HG03469 (cell line): ENCODE measurements around the gene JKAMP.

Source experiments
- ATAC-seq: cut with Tn5 transposase; IDR thresholded peaks from one replicate; pipeline ENCODE4 v1.9.1; 2021; ENCODE audit warnings: mild to moderate bottlenecking, moderate library complexity, moderate number of reproducible peaks; ENCODE audit not compliant: unreplicated experiment

Gene JKAMP

DNA sequence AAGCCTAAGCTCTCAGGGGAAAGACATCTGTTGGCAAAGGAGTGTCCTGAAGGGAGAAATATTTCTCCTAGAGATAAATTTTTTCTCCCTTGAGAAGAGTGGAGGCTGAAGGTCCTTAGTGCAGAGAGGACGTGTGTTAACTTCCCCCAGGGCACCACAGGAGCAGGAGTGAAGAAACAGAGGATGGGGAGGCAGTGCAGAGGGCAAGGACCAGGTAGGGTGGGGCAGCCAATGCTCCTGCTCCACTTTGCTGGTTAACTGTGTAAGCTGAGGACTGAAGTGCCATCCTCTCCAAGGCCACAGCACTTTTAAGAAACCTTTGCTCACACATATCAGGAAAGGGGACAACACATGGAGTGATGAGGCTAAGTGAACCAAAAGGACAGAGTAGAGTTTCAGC lies 4.2 kb upstream of the JKAMP start:
- ATAC-seq = no peak

DNA sequence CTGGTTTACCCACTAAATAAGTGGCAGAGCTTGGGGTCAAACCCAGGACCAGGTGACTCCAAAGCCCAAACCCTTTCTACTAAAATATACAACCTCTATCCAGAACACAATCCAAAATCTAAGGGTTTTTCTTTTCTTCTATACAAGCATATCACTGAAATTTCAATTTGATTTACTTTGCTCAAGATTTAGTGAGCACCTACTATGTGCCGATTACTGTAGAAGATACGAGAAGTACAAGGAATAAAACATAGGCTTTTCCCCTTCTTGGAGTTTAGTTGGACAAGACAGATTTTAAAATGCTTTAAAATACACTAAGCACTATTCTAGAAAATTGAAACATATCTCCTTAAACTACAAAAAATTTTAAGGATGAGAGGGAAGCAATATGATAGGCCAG lies 2.9 kb upstream of the JKAMP start:
- no peak for ATAC-seq

DNA sequence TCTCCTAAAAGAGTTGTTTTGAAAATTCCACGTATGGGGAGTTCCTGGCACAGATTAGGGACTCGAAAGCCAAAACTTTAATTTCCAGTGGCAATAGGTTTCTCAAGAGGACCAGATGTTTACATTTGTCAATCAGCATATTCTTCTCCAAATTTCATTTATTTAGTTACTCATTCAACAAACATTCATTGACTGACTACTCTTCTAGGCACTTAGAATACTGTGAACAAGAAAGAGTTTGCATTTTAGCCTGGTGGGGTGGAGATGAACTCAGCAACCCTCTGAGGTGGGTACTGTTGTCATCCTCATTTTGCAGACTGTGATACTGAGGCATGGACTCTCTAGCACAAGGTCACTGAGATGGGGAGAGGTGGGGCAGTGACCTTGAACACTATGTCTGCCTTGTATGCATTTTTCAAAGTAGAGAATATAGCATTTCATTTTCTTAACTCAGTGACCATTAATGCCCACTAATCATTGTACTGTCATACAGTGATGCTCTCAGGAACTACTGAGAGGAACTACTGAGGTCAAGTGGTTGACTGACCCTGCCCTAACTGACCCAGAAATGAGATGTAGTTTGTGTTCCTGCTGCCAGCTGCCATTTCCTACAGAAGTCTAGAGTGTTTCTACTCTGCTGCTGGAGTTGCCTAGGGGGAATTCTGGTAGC lies 2.3 kb upstream of the JKAMP start:
- no peak for ATAC-seq

DNA sequence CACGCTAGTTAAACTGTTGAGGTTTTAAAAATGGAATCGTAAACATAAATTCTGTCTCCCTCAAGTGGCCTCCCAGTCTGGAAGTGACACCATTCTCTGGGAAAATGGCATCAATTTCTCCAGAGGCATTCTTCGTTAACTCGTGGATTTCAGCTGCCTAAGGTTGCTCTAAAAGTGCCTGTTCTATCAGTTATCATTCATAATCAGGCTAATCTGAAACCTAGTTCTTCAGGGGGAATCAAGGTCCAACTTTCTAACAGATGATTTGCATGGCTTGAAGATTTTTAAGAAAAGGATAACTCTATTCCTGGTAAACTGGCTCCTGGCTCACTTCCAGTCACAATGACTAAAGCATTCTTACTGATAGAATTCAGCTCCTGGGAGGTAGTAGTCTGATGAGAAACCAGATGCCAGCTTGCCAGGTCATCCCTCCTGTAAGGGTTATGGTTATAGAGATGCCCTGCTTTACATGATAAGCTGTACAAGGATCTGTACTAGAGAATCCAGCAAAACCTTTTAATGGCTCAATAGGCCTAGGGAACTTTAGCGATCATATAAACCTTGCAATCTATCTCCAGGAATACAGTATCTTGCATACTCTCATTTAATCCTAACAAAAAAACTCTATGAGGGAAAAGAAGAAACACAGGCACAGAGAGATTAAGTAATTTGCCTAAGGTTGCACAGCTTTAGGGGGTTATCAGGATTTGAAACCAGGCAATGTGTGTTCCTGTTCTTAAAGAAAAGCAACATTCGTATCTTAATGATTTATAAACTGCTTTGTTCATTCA lies 1.6 kb upstream of the JKAMP start:
- no peak for ATAC-seq

DNA sequence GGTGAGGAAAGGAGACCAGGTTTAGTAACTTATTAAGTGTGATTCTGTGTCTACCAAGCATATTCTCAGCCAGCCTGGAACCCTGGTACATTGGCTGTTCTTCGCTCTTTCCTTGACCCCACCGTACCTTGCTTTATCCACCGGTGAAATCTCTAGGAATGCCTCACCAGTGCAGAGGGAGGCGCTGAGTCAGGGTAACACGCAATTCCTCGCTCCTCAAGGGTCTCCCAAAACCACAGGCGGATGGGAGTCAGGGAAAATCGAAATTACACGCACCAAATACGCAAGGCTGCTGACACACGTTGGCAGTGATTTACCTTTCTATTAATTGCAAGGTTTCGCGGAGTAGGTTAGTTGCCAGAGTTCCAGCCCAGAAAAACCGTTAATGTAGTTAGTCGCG lies 954 bp upstream of the JKAMP start:
- ATAC-seq = no peak

DNA sequence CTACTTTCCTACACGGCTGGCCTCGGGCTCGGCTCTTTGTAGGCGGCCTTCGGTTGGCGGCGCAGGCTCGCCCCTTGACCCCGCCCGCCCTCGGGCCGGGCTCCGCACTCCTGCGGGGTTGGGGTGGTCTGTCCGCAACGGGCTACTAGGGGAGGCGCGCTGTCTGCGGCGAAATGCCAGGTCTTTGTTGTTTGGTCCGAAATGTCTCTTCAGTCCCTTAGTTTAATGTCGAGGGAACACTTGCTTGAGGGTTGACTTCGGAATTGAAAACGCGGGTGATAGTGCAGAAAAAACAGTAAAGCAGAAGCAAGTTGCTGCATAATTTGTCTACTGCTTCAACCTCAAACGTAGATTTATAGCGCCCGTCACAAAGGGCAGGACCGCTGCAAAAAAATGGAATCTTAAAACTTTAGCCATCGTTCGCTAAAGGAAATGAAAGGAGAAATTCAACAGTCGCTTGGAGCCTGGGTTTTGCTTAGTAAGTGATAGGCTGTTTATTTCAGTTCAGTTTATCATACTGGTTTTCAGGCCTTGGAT lies 390 bp downstream of the JKAMP start:
- ATAC-seq = peak; percentile 30

DNA sequence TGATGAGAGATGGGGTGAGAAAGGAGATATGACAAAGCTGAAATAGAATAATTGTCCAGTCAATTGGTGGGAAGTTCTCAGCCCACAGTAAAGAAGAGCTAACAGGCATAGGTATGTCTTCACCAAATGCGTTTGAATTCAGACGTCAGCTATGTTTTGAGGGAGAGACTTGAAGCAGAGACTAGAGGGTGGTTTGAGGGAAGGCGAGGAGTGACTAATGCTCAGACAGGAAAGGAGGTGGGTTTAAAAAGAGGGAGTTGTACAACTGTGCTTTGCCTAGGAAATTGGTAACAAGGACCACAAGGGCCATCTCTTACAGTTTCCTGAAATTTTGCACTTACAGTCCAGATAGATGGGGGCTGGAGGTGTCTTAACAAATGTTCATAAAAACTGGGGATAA lies 6.4 kb downstream of the JKAMP start:
- no peak for ATAC-seq

DNA sequence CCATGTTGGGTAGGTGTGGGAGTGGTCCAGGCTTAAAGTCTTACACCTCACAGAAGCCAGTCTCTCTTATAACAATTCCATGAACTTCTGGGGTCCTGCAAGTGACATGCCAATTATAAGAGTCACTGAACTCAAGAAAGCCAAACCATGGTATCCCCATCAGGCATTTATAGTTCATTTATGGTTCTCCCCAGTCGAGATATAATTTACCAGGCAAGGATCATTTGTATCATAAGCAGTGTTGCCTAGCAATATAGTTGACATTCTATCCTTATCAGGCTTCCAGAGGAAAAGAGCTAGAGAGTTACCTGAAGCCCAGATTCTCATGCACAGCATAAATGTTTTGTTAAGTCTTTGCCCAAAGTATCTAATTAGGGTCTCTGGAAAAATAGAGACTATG lies 8.1 kb downstream of the JKAMP start:
- ATAC-seq = no peak

DNA sequence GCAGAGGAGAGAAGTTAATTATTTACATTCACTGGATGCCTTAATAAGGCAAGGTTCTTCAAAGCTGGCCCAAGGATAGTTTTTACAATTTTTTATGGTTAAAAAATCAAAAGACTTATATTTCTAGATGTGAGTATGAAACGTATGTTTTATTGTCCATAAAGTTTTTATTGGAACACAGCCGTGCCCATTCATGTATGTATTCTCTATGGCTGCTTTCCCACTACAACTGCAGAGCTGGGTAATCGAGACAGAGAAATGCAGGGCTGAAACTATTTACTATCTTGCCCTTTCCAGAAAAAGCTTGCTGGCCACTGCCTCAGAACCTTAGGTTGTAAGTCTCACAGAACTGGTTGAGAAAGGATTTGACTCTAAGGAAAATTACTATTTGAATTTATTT lies 16.4 kb downstream of the JKAMP start:
- ATAC-seq = no peak

DNA sequence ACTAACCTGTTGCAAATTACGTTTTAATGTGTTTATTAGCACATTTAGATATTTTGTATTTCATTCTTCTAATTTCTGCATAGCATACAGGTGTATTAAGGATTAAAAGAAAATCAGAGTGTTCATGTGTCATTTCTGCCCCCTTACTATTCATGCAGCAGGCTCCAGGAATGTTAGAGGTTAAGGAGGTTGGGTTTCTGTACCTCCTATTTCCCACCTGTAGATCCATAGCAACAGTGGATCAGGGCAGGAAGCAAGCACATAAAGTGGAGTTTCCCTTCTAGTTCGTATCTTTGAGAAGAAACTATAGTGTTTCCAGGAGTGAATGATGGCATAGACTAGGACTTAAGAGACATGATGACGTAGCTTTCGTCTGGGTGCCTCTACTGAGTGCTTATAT lies 18.9 kb downstream of the JKAMP start:
- no peak for ATAC-seq

DNA sequence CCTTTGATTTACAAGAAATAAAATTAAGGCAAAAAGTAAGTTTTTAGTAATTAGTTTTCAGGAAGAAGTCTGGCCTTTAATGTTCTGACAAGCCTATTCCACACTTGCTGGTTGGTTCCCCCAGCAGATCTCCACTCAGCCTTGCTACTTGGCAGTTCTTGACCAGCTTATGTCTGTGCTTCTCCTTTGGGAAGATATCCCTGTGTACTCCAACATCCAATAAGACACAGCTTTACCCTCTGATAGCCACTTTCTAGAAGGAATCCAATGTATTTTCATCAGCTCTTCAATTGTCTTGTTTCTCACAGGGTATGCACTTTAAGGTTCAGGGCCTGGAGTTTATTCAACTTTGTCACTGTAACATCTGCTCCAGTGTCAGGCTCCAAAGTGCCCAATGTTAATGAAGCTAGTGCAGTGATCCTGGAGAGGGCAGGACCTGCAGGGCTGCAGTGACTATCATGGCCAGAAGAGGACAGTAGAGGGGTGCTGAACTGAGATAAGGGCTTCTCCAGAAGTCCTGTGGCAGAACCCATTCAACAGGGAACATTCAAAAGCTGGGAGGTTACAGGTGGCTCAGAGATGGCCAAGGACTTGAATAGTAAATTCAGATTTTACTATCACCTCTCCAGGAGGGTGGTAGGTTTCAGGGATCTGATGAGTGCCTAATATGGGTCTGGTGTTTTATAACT lies 22.9 kb downstream of the JKAMP start:
- peak; percentile 69 for ATAC-seq

DNA sequence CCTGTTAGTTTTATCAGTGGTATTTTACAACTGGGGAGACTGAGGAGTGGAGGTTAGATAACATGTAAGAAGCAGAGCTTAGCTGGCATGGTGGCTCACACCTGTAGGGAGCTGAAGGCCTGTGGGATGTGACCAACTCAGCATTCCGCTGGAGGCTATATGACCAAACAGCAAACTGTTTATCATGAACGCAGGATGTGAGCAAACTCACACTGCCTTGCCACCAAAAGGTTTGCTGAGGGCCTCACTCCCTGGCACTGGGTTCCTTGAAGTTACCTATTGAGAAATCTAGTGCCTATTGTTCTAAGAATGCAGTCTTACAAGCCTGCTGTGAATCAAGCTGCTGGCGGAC lies 23.4 kb downstream of the JKAMP start:
- no peak for ATAC-seq

DNA sequence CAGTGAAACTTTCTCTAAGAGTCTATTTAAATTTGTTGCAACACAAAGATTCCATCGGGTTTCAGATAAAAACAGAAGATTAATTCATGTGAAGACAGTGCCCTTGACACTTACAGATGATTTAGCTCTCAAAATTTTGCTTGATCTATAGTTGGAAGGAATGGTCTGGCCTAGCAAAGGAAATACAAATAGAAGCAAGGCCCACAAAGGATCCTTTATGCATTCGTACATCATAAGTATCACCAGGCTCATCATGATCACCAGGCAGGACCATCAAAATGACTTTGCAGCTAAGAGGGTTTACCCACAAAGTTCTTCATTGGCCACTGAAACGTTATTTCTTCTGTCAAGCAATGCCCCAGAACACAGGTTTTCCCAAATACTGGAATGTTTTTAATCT lies 24.8 kb downstream of the JKAMP start:
- ATAC-seq = no peak

DNA sequence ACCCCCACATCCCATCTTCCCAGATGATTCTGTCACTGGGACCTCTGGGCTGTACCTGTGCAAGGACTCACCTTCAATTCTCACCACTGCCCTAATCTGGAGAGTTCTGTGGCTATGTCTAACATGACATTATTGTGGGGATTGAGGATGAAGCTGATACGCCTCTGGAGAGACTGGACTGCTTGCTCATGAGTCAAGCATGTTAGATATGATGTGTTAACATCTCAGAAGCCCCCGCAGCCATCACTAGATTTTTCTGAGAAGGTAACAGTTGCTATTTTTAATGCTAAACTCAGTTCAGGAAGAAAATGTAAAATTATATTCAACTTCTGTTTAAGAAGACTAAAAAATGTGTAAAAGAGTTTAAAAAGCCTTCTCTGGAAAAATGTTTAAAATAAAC lies 25.7 kb downstream of the JKAMP start:
- no peak for ATAC-seq

DNA sequence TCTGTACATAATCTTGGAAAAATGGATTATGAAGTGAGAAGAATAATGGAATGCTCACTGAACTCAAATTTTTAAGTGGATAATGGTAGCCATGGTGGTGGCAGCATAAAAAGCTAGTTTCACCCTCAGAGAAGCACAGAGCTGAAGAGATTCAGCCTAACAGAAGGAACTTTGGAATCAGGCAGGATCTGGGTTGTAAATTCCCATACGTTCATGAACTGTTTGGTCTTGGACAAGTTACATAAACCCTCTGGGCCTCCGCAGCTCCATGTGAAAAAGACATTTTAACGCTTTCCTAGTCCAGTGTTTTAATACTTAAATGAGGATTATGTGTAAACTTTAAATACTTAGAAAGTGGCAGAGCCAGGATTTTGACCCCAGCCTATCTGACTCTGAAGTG lies 26.6 kb downstream of the JKAMP start:
- no peak for ATAC-seq

DNA sequence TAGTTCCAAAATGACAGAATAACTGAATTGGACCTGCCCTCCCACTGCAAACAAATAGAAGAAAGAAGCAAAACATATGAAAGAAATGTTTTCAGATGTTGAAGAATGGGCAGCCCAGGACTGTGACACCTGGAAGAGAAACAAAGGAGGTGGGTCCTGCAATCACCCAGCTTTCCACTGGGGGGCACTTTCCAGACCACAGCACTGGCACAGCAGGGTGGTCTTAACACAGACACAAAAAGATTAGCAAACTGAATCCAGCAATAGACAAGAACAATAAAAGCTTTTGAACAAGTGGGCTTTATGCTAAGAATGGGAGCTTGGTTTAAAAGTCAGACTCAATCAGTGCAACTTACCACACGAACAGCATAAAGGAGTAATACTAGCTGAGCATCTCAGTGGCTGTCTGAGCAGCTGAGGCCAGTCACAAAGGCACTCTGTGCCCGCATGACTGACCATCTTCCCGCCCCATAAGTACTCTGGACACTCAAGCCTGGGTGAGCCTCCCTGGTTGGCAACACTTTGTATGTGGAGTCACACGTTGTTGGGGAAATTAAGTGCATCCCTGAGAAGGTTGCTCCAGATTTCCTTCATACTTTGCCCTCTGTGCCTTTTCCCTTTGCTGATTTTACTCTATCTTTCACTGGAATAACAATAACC lies 27.7 kb downstream of the JKAMP start:
- no peak for ATAC-seq

DNA sequence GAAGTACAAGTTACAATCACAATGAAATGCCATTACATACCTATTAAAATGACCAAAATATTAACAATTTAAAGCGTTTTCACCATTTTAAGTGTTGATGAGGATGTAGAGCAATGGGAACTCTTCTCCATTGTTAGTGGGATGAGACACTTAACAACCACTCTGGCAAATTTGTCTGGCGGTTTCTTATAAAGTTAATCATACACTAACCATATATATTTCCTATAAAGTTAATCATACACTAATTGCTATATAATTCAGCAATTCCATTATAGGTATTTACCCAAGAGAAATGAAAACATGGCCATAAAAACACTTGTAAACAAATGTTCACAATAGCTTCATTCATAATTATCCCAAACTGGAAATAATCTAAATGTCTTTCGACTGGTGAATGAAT lies 35.9 kb downstream of the JKAMP start:
- ATAC-seq = no peak

DNA sequence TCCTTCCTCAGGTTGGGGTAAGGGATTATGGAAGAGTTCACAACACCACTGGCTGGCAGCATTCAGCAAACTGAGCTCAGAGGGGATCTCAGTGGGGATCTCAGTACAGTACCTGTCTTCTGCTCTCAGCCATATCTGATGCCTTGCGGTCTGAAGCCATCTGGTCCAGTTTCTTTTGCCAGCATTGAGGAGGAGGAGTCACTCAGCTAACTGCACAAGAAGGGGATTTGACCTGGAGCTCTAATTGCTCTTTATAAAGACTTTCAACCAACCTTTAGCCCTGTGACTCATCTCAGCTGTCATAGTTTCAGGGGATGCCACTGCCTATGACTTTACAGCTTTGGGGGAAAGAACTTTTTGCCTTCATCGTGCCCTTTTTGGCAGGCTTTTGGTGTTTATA lies 44.9 kb downstream of the JKAMP start:
- no peak for ATAC-seq

DNA sequence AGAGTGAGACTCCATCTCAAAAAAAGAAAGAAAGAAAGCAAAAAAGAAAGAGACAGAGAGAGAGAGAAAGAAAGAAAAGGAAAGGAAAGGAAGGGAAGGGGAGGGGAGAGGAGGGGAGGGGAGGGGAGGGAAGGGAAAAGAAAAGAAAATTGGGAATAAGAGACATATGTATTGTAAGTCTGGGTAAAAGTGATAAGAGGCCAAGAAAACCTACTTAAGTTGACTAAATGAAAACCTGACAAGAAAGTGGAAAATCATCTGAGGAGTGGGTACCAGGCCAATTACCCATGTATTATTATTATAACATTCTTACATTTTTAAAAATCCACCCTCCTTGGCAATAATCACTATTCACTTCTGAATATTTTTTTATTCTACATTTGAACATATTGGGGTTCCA lies 46.0 kb downstream of the JKAMP start:
- no peak for ATAC-seq

DNA sequence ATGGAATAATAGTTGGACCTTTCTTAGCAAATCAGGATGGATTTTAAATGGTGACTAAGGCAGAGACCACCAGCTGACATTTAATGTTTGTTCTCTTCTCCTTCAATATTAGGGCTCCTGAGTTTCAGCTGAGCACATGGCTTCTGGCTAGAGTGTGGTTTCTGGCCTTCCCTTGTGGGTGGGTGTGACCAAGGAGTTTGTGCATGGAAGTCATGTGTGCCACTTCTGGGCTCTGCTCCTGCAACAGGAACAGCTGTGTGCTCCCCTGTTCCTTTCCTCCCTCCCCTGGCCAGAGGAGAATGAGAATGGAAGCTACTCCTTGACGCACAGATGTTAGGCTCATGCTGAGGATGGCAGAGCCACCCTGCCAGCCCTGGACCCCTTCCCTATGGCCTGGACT lies 48.1 kb downstream of the JKAMP start:
- no peak for ATAC-seq

DNA sequence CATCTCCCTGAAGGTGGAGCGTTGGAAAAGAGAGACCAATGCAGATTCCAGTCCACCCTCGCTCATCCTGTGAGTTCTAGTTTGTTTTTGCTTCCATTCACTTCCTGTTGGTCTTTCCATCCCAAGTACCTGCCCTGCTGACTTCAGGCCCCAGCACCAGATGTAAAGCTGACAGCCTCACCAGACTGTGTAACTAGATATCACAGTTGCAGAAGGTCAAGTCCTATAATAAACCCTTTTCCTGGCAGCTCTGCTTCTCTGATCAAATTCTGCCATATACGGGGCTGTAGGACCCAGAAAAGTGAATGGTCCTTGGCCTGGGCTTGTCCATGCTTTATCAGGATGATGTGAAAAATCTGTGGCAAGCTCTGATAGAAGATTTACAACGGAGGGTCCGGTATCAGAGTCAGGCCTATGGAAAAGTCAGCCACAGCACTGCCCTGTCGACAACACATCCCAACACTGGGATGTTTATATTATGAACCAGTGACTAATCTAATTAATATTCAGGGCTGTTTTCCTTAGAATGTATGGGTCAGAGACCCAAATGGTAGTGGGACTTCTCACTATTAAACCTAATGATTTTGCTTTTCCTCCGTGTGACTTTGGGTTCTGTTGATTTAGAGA lies 50.2 kb downstream of the JKAMP start:
- ATAC-seq = no peak
